Neural cell (in vitro differentiated cells): ENCODE results near the gene COL5A1.

Experiments used
- CTCF ChIP-seq: fragments of 450-650 bp; IDR thresholded peaks from 2 replicates; pipeline ENCODE4 v1.5.1; 2014; ENCODE audit warnings: antibody characterized with exemption, mild to moderate bottlenecking, moderate library complexity; ENCODE audit not compliant: poor library complexity, severe bottlenecking
- EP300 ChIP-seq: fragments of 450-650 bp; conservative IDR thresholded peaks from 2 replicates; pipeline ENCODE4 v1.6.1; 2014; ENCODE audit warnings: antibody characterized with exemption, mild to moderate bottlenecking, moderate library complexity; ENCODE audit not compliant: poor library complexity, severe bottlenecking
- EZH2 ChIP-seq: fragments of 200-600, 300-800 bp; shearing (Covaris generic), sonication (generic); IDR thresholded peaks from 2 replicates; pipeline ENCODE4 v1.6.1; 2014; ENCODE audit warnings: antibody characterized with exemption, low read length, borderline replicate concordance, mild to moderate bottlenecking; ENCODE audit not compliant: insufficient read depth, poor library complexity, severe bottlenecking
- MXI1 ChIP-seq: fragments of 450-650 bp; conservative IDR thresholded peaks from 2 replicates; pipeline ENCODE4 v1.6.1; 2014; ENCODE audit warnings: antibody characterized with exemption, mild to moderate bottlenecking; ENCODE audit not compliant: poor library complexity, severe bottlenecking
- POLR2AphosphoS5 ChIP-seq: IDR thresholded peaks from 2 replicates; pipeline ENCODE4 v1.6.1; 2012
- SMC3 ChIP-seq: fragments of 450-650 bp; conservative IDR thresholded peaks from 2 replicates; pipeline ENCODE4 v1.6.1; 2014; ENCODE audit warnings: antibody characterized with exemption, mild to moderate bottlenecking, moderate library complexity; ENCODE audit not compliant: poor library complexity
- TAF1 ChIP-seq: IDR thresholded peaks from 2 replicates; pipeline ENCODE4 v1.6.1; 2012; ENCODE audit warnings: low read depth

DNA sequence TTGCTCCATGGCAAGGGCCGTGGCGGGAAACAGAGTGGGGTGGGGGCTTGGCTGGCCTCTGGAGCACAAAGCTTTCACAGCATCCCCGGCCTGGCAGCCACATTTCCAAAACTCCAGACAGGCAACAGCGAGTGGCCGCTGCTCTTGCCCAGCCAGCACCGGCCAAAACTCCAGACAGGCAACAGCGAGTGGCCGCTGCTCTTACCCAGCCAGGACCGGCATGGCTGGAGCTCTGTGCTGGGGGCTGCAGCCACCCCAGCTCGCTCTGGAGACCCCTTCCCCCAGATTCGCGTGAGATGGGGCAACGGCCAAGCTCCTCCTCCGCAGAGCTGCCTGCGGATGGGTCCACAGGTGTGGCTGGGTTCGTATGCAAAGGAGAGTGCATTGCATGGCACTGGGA lies 98.5 kb downstream of the COL5A1 start:
- TF ChIP-seq CTCF (no peak), POLR2AphosphoS5 (no peak), TAF1 (no peak), SMC3 (no peak), EZH2 (no peak), MXI1 (no peak), EP300 (no peak)
